ENCODE measurements around the gene IFNA4. TPM values are rescaled to one million over a fixed set of nuclear protein-coding genes. Genes with fewer than 3 reads are reported as not detected.

The IFNA4 gene
- total and polyA plus RNA-seq, 2 of the 8 experiments (the other 6 are each of a cell fraction or from before 2014, with no cell fraction given), result not detected

DNA sequence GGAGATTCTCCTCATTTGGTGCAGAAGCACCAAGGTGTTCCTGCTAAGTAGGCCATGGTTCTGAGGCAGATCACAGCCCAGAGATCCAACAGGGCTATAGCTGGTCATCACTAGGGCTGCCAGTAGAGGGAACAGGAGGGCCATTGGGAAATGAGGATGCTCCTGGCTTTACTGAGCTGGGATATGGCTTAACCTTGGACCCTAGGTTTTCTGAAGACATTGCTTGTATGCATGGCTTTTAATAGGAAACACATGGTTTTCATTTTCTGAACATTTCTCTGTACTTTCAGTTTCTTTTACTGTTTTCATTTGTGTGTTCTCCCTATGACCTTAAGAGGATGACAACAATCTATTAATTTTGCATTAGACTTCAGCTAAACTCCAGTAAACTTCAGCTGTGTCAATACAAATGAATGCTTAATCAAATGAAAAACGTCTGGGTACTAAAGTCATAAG lies 45.9 kb downstream of the IFNA4 start, which contains the start of gene IFNW1:
Gene IFNW1 (minus strand): TSS at position 406 of the 456 bp plus-strand sequence. CDS start 262 bp downstream, at position 144.
- Histone ChIP-seq H3K4me1 (replicated peaks in 1 of 4; ENCODE audit: control insufficient read depth in 3 of 4, insufficient read depth in 4 of 4, low read length in 3 of 4) (no peaks in the 10 kb centered on the region), H3K9ac (replicated peaks in 1 of 4; ENCODE audit: extremely low read depth in 1 of 4, low read depth in 3 of 4, low read length in 3 of 4) (no peak within 1 kb of the TSS), H3K36me3 (ENCODE audit: control insufficient read depth in 2 of 4, insufficient read depth in 4 of 4, low read length in 3 of 4) (no peaks in the 10 kb centered on the region), H2BK20ac (ENCODE audit: low read length) (no peak within 1 kb of the TSS), H3K4ac (replicated peaks; ENCODE audit: insufficient read length, low read depth, low read length) (no peak within 1 kb of the TSS), H2AFZ (ENCODE audit: low read length) (peak within 1 kb of the TSS; percentile 88; the same call in 1 of the 2 replicates), H4K8ac (ENCODE audit: extremely low read depth, insufficient read depth, low read length) (no peak within 1 kb of the TSS), H3K4me2 (ENCODE audit: insufficient read depth in 1 of 2, low read depth in 2 of 2, low read length in 2 of 2) (no peak within 1 kb of the TSS), H3K27me3 (replicated peaks in 1 of 4; ENCODE audit: control insufficient read depth in 3 of 4, extremely low read depth in 1 of 4, insufficient read depth in 3 of 4, low read length in 3 of 4) (no peaks in the 10 kb centered on the region), H3K9me3 (ENCODE audit: insufficient read depth in 2 of 2, low read depth in 1 of 2, low read length in 1 of 2) (no peaks in the 10 kb centered on the region), H2BK15ac (ENCODE audit: low read length) (no peak within 1 kb of the TSS), H3K79me2 (ENCODE audit: control insufficient read depth in 1 of 2, insufficient read depth in 2 of 2, low read length in 2 of 2) (no peaks in the 10 kb centered on the region), H3K14ac (ENCODE audit: insufficient read length) (no peak within 1 kb of the TSS), H3K23me2 (ENCODE audit: low read depth, low read length) (no peaks in the 10 kb centered on the region), H3K23ac (ENCODE audit: insufficient read length) (no peak within 1 kb of the TSS), H4K91ac (replicated peaks; ENCODE audit: insufficient read length, low read length) (no peak within 1 kb of the TSS), H3K27ac (ENCODE audit: low read depth, low read length) (no peak within 1 kb of the TSS), H3K18ac (ENCODE audit: extremely low read depth, low read length) (no peak within 1 kb of the TSS), H3K4me3 (ENCODE audit: extremely low read depth in 1 of 4, insufficient read depth in 2 of 4, low read depth in 3 of 4, low read length in 4 of 4) (no peak within 1 kb of the TSS), H2AK5ac (ENCODE audit: low read depth, low read length) (no peak within 1 kb of the TSS), H2BK120ac (replicated peaks; ENCODE audit: low read depth, low read length) (no peak within 1 kb of the TSS), H4K20me1 (replicated peaks in 1 of 2; ENCODE audit: control insufficient read depth in 1 of 2, insufficient read depth in 2 of 2, low read length in 2 of 2) (no peaks in the 10 kb centered on the region), H4K5ac (ENCODE audit: insufficient read length, low read depth, low read length) (no peak within 1 kb of the TSS), H3K56ac (replicated peaks; ENCODE audit: insufficient read length, low read depth, low read length) (no peak within 1 kb of the TSS), H2BK5ac (ENCODE audit: low read depth, low read length) (no peak within 1 kb of the TSS), H3K79me1 (ENCODE audit: low read depth, low read length) (no peaks in the 10 kb centered on the region), H2BK12ac (ENCODE audit: low read depth, low read length) (no peak within 1 kb of the TSS)
- DNase-seq (ENCODE audit: low read depth in 1 of 2, low spot score in 2 of 2) (no peak), FAIRE-seq (no peak)
- CTCF ChIA-PET (ENCODE audit: partially characterized antibody), result interaction anchor here (0.7 to 2.1 kb wide), 8 partner anchors 8 to 680 kb away, joined by 3 to 8 read pairs (median 5); no protein-coding TSS in a partner anchor
- WGBS, 2 experiments (ENCODE audit: extremely low coverage in 1 of 2, insufficient coverage in 1 of 2, insufficient read length in 1 of 2, insufficient replicate concordance in 2 of 2, low coverage in 1 of 2, low lambda C conversion rate in 2 of 2, missing lambda C conversion rate in 1 of 2), result 81% methylated on average over 1 of the region's 1 CpG; no CpG with 5 or more reads in 1 of the 2 experiments
- TF ChIP-seq, protein P1, sequence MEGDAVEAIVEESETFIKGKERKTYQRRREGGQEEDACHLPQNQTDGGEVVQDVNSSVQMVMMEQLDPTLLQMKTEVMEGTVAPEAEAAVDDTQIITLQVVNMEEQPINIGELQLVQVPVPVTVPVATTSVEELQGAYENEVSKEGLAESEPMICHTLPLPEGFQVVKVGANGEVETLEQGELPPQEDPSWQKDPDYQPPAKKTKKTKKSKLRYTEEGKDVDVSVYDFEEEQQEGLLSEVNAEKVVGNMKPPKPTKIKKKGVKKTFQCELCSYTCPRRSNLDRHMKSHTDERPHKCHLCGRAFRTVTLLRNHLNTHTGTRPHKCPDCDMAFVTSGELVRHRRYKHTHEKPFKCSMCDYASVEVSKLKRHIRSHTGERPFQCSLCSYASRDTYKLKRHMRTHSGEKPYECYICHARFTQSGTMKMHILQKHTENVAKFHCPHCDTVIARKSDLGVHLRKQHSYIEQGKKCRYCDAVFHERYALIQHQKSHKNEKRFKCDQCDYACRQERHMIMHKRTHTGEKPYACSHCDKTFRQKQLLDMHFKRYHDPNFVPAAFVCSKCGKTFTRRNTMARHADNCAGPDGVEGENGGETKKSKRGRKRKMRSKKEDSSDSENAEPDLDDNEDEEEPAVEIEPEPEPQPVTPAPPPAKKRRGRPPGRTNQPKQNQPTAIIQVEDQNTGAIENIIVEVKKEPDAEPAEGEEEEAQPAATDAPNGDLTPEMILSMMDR (IDR thresholded peaks at IDR 0.05; ENCODE audit: control extremely low read depth in 1 of 3, insufficient read depth in 1 of 3, low read depth in 1 of 3, low read length in 3 of 3), result peak; percentile 35 to 66 (median 47); a peak in 3 of 4 replicates
- TF ChIP-seq FOSL1 (IDR thresholded peaks at IDR 0.05; ENCODE audit: insufficient read depth, low read depth, low read length), result no peak
- no peak for TF ChIP-seq POLR2A (IDR thresholded peaks at IDR 0.05; ENCODE audit: control extremely low read depth in 1 of 2, low read depth in 2 of 2, low read length in 2 of 2)
- TF ChIP-seq RAD21 (IDR thresholded peaks at IDR 0.05 in 1 of 2, conservative IDR thresholded peaks at IDR 0.05 in 1 of 2; ENCODE audit: low read depth in 2 of 2, low read length in 2 of 2), result peak; percentile 29 to 52; a peak in 2 of 4 replicates
- POLR2A ChIA-PET (ENCODE audit: partially characterized antibody), result no interaction called here
